Left renal pelvis (tissue), 4 donors: Measurements from ENCODE around the gene HNRNPR. TPM values are rescaled to one million over a fixed set of nuclear protein-coding genes. Genes with fewer than 3 reads are reported as not detected.
"Not testable (repeated sequence)": the region's sequence is repeated elsewhere in the genome, so short reads cannot be mapped to it uniquely, and the experiment has no call there.

Experiments used
- DNase-seq, 4 donors: peaks; one replicate each; pipeline ENCODE4 v3.0.0-alpha.2; 2013; ENCODE audit warnings: low read depth in 4 of 4, low spot score in 3 of 4
- polyA plus RNA-seq, 4 donors: library from polyadenylated mRNA; unstranded; fragments of 120-200 nt; gene quantifications; one replicate each; pipeline ENCODE4 v1.2.1, GENCODE V29; 2013; ENCODE audit not compliant: insufficient read length in 4 of 4

Gene HNRNPR
- polyA plus RNA-seq, 4 donors = 221 to 301 (median 249) TPM

GRCh38 chr1:23258082-23258481 lies 86.0 kb downstream of the HNRNPR start:
- DNase-seq = not testable (repeated sequence)

DNA sequence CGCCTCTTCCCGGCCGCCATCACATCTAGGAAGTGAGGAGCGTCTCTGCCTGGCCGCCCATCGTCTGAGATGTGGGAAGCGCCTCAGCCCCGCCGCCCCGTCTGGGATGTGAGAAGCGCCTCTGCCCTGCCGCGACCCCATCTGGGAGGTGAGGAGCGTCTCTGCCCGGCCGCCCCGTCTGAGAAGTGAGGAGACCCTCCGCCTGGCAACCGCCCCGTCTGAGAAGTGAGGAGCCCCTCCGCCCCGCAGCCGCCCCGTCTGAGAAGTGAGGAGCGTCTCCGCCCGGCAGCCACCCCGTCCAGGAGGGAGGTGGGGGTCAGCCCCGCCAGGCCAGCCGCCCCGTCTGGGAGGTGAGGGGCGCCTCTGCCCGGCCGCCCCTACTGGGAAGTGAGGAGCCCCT lies 86.7 kb downstream of the HNRNPR start:
- not testable (repeated sequence) for DNase-seq

Other genes with a start within 250 kb of the HNRNPR start
- gene LUZP1, start 175.4 kb downstream of the HNRNPR start, polyA plus RNA-seq = 10 to 100 TPM; 29.6 to 38.0 (median 31.2) TPM
- under 1 TPM; 0.19 to 0.56 (median 0.40) TPM for gene HTR1D, start 126.8 kb downstream of the HNRNPR start, polyA plus RNA-seq
- gene ZNF436, start 25.6 kb upstream of the HNRNPR start, polyA plus RNA-seq = 10 to 100 TPM; 31.8 to 40.9 (median 37.4) TPM
- gene TCEA3, start 80.5 kb upstream of the HNRNPR start, polyA plus RNA-seq = 10 to 100 TPM; 11.2 to 55.1 (median 38.5) TPM
- gene ASAP3, start 139.9 kb upstream of the HNRNPR start, polyA plus RNA-seq = 10 to 100 TPM; 34.7 to 76.2 (median 39.9) TPM
- gene E2F2, start 186.9 kb upstream of the HNRNPR start, polyA plus RNA-seq = 1 to 10 TPM; 4.3 to 5.6 (median 4.9) TPM
- 100 to 1,000 TPM; 178 to 393 (median 283) TPM for gene ID3, start 215.2 kb upstream of the HNRNPR start, polyA plus RNA-seq